Panc1 (cell line): ENCODE measurements around the gene C15orf39. TPM values are rescaled to one million over a fixed set of nuclear protein-coding genes. Genes with fewer than 3 reads are reported as not detected.

Experiments used
- ATAC-seq: fragments of 200-7000 bp; cut with Tn5 transposase; 2 replicates; pipeline ENCODE4 v1.9.1; 2020; ENCODE audit warnings: mild to moderate bottlenecking, moderate library complexity
- BruUV-seq: library from RNA; stranded (reverse); fragments of 400-500 nt; replicated peaks from 2 replicates; lab custom pipeline; 2021; lab: Mats Ljungman, UMichigan
- CTCF ChIA-PET: fragments of 300-600 bp; sonication (Branson Sonifier 250); formaldehyde crosslinking; loops from one replicate; lab custom pipeline; 2022; ENCODE audit warnings: antibody characterized with exemption; lab: Charles Lee
- POLR2A ChIA-PET: fragments of 300-600 bp; sonication (Branson Sonifier 250); formaldehyde crosslinking; loops from one replicate; lab custom pipeline; 2022; ENCODE audit warnings: antibody characterized with exemption; lab: Charles Lee
- DNase-seq: peaks from one replicate; pipeline ENCODE4 v3.0.0-alpha.2; 2010; ENCODE audit warnings: low read depth, low spot score
- H3K27ac ChIP-seq: 2 replicates; pipeline ENCODE4 v1.5.1; 2011; ENCODE audit warnings: mild to moderate bottlenecking, low read length, inconsistent platforms
- H3K27me3 ChIP-seq: fragments of 200-500 bp; sonication (Bioruptor generic); 2 replicates; pipeline ENCODE4 v1.6.0; 2014; ENCODE audit warnings: low read length, inconsistent platforms; ENCODE audit not compliant: control insufficient read depth, insufficient read depth
- H3K36me3 ChIP-seq: fragments of 200-500 bp; sonication (Bioruptor generic); 2 replicates; pipeline ENCODE4 v1.5.1; 2014; ENCODE audit warnings: inconsistent platforms, mild to moderate bottlenecking, low read length, moderate library complexity; ENCODE audit not compliant: control insufficient read depth, insufficient read depth
- H3K4me1 ChIP-seq: 2 replicates; pipeline ENCODE4 v1.5.1; 2011; ENCODE audit warnings: inconsistent platforms, mild to moderate bottlenecking, low read length, moderate library complexity; ENCODE audit not compliant: control insufficient read depth, insufficient read depth
- H3K4me3 ChIP-seq, 2 experiments: 2 replicates each; pipeline ENCODE4 v1.5.1; 2011 to 2012; ENCODE audit warnings: low read depth in 2 of 2, low read length in 2 of 2, mild to moderate bottlenecking in 2 of 2, inconsistent platforms in 1 of 2, moderate library complexity in 1 of 2
- H3K9me3 ChIP-seq: fragments of 200-500 bp; sonication (Bioruptor generic); 2 replicates; pipeline ENCODE4 v1.5.1; 2014; ENCODE audit warnings: low read depth, mild to moderate bottlenecking, inconsistent platforms, low read length, moderate library complexity; ENCODE audit not compliant: control insufficient read depth, insufficient read depth
- POLR2AphosphoS5 ChIP-seq: IDR thresholded peaks from 2 replicates; pipeline ENCODE4 v1.6.1; 2012; ENCODE audit warnings: mild to moderate bottlenecking, low read depth, low read length, moderate library complexity
- REST ChIP-seq, 2 experiments: IDR thresholded peaks; 2 replicates each; pipeline ENCODE4 v1.6.1; 2011 to 2012; ENCODE audit warnings: low read depth in 2 of 2, control low read depth in 1 of 2, low read length in 1 of 2, mild to moderate bottlenecking in 1 of 2, moderate library complexity in 1 of 2; ENCODE audit not compliant: insufficient read depth in 1 of 2
- SIN3A ChIP-seq: IDR thresholded peaks from 2 replicates; pipeline ENCODE4 v1.6.1; 2012; ENCODE audit warnings: low read depth, mild to moderate bottlenecking, low read length, moderate library complexity, borderline replicate concordance; ENCODE audit not compliant: insufficient read depth
- TCF7L2 ChIP-seq: IDR thresholded peaks from 2 replicates; pipeline ENCODE4 v1.6.1; 2011; ENCODE audit warnings: mild to moderate bottlenecking, low read depth, low read length, inconsistent platforms
- in situ Hi-C: cut with HindIII; loops from 2 replicates; pipeline ENCODE4 v1.10.0; 2016; ENCODE audit warnings: low sequenced_read_pairs, low pct_unique_long_range_greater_than_20kb
- intact Hi-C: fragments of 100-400 bp; cut with micrococcal nuclease; formaldehyde crosslinking; loops from one replicate; pipeline ENCODE4 v1.10.0; 2022; ENCODE audit not compliant: unreplicated experiment
- total RNA-seq: library from RNA; stranded (reverse); gene quantifications from one replicate; pipeline ENCODE4 v1.2.1, GENCODE V29; 2021; ENCODE audit not compliant: unreplicated experiment
- TF ChIP-seq, protein P1 (sequence below): fragments of 450-650 bp; IDR thresholded peaks from 2 replicates; pipeline ENCODE4 v1.5.1; 2017; ENCODE audit warnings: mild to moderate bottlenecking

The C15orf39 gene
- total RNA-seq, 1 experiment from 2014 or later: 17.6 TPM

DNA sequence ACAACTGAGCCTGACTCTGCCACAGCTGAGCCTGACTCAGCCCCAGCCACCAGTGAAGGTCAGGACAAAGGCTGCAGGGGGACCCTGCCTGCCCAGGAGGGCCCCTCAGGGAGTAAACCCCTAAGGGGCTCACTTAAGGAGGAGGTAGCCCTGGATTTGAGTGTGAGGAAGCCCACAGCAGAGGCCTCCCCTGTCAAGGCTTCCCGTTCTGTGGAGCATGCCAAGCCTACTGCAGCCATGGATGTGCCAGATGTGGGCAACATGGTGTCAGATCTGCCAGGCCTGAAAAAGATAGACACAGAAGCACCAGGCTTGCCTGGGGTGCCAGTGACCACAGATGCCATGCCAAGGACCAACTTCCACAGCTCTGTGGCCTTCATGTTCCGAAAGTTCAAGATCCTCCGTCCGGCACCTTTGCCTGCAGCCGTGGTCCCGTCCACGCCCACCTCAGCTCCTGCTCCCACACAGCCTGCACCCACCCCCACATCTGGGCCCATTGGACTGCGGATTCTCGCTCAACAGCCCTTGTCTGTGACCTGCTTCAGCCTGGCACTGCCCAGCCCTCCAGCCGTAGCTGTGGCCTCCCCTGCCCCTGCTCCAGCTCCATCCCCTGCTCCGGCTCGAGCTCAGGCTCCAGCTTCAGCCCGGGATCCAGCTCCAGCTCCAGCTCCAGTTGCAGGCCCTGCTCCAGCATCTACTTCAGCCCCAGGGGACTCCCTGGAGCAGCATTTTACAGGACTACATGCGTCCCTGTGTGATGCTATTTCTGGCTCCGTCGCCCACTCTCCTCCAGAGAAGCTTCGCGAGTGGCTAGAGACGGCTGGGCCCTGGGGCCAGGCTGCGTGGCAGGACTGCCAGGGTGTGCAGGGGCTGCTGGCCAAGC, 6.2 kb downstream of the C15orf39 start:
- in situ Hi-C loops: no loop called here
- CTCF ChIA-PET: no interaction called here
- no TSS peak for BruUV-seq

DNA sequence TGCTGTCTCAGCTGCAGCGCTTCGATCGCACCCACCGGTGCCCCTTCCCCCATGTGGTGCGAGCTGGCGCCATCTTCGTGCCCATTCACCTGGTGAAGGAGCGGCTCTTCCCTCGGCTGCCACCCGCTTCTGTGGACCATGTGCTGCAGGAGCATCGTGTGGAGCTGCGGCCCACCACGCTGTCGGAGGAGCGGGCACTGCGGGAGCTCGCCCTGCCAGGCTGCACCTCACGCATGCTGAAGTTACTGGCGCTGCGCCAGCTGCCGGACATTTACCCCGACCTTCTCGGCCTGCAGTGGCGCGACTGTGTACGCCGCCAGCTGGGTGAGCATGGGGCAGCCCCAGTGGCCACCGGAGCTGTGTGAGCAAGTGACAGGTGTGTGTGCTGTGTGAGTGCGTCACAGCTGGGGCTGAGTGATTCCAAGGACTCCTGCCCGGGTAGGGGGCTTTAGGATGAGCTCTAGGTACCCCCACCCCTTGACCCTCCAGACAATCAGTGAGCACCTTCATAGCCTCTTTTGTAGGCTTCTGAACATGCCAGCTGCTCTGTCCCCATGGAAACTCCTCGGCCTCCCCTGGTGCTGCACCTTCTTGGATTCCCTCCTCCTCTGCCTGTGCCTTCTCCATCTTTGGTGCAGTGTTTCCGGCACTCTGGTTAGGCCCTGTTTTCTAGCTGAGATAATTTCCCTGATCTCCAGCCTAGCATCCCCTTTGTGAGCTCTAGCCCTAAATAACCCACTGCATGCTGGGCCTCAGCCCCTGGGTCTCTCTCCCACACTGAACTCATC, 7.0 kb downstream of the C15orf39 start:
- Histone ChIP-seq H3K27ac (no peak overlapping the region), H3K36me3 (no peaks in the 10 kb centered on the region), H3K4me1 (peaks cover 12% of the 10 kb centered on the region), H3K27me3 (no peaks in the 10 kb centered on the region), H3K9me3 (no peaks in the 10 kb centered on the region), H3K4me3 (no peak overlapping the region)
- CTCF ChIA-PET: no interaction called here
- DNase-seq (no peak), ATAC-seq (no peak)
- intact Hi-C loops (no loop called here), in situ Hi-C loops (no loop called here)
- BruUV-seq: no TSS peak
- TF ChIP-seq REST (IDR thresholded peaks at IDR 0.05; ENCODE audit: insufficient read depth in 1 of 2, low read depth in 2 of 2, low read length in 1 of 2): no peak
- no peak for TF ChIP-seq SIN3A
- TF ChIP-seq, protein P1, sequence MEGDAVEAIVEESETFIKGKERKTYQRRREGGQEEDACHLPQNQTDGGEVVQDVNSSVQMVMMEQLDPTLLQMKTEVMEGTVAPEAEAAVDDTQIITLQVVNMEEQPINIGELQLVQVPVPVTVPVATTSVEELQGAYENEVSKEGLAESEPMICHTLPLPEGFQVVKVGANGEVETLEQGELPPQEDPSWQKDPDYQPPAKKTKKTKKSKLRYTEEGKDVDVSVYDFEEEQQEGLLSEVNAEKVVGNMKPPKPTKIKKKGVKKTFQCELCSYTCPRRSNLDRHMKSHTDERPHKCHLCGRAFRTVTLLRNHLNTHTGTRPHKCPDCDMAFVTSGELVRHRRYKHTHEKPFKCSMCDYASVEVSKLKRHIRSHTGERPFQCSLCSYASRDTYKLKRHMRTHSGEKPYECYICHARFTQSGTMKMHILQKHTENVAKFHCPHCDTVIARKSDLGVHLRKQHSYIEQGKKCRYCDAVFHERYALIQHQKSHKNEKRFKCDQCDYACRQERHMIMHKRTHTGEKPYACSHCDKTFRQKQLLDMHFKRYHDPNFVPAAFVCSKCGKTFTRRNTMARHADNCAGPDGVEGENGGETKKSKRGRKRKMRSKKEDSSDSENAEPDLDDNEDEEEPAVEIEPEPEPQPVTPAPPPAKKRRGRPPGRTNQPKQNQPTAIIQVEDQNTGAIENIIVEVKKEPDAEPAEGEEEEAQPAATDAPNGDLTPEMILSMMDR: no peak
- no peak for TF ChIP-seq TCF7L2
- TF ChIP-seq POLR2AphosphoS5: no peak
- POLR2A ChIA-PET: no interaction called here

More for the DNA sequence above, 6.2 kb downstream of the C15orf39 start:
- POLR2A ChIA-PET: no interaction called here
- no peak overlapping the region for H3K4me3 ChIP-seq
- TF ChIP-seq TCF7L2: no peak
- TF ChIP-seq, protein P1: no peak
- TF ChIP-seq REST (IDR thresholded peaks at IDR 0.05; ENCODE audit: insufficient read depth in 1 of 2, low read depth in 2 of 2, low read length in 1 of 2): no peak
- no peak for TF ChIP-seq SIN3A
- TF ChIP-seq POLR2AphosphoS5: no peak
- peaks cover 19% of the 10 kb centered on the region for H3K4me1 ChIP-seq
- ATAC-seq (no peak), DNase-seq (no peak)
- no peaks in the 10 kb centered on the region for H3K27me3 ChIP-seq
- H3K27ac ChIP-seq: no peak overlapping the region
- intact Hi-C loops: no loop called here
- no peaks in the 10 kb centered on the region for H3K36me3 ChIP-seq
- no peaks in the 10 kb centered on the region for H3K9me3 ChIP-seq
